H1 (cell line): ENCODE results near the gene CHSY1. TPM values are rescaled to one million over a fixed set of nuclear protein-coding genes. Genes with fewer than 3 reads are reported as not detected.

Experiments
- CTCF ChIA-PET: fragments of 300-600 bp; sonication (Branson Sonifier 250); formaldehyde crosslinking; loops from one replicate; lab custom pipeline; 2021; ENCODE audit not compliant: partially characterized antibody; lab: Charles Lee
- POLR2A ChIA-PET: fragments of 300-600 bp; sonication (Branson Sonifier 250); formaldehyde crosslinking; loops from one replicate; lab custom pipeline; 2021; ENCODE audit warnings: inconsistent platforms; ENCODE audit not compliant: partially characterized antibody; lab: Charles Lee
- DNase-seq, 2 experiments: peaks; one replicate each; pipeline versions ENCODE4 v3.0.0 to v3.0.0-alpha.2; 2010 to 2022; ENCODE audit warnings: low spot score in 2 of 2, low read depth in 1 of 2, mixed read lengths in 1 of 2
- FAIRE-seq: peaks from 2 replicates; lab custom pipeline; 2011; peaks lifted over from hg19 to GRCh38; lab: Jason Lieb, UNC
- H2AFZ ChIP-seq: 2 replicates; pipeline ENCODE4 v1.8.1; 2012; ENCODE audit warnings: low read length, inconsistent platforms
- H2AK5ac ChIP-seq: 2 replicates; pipeline ENCODE4 v1.6.1; 2013; ENCODE audit warnings: low read depth, low read length
- H2BK120ac ChIP-seq: replicated peaks from 2 replicates; pipeline ENCODE3; 2013; ENCODE audit warnings: low read depth, low read length, inconsistent platforms
- H2BK12ac ChIP-seq: 2 replicates; pipeline ENCODE4 v1.6.1; 2013; ENCODE audit warnings: low read depth, low read length
- H2BK15ac ChIP-seq: 2 replicates; pipeline ENCODE4 v1.6.1; 2013; ENCODE audit warnings: low read length
- H2BK20ac ChIP-seq: 2 replicates; pipeline ENCODE4 v1.6.1; 2013; ENCODE audit warnings: low read length
- H2BK5ac ChIP-seq: 2 replicates; pipeline ENCODE4 v1.6.1; 2013; ENCODE audit warnings: low read depth, low read length
- H3K14ac ChIP-seq: 2 replicates; pipeline ENCODE4 v1.6.1; 2013; ENCODE audit warnings: inconsistent platforms; ENCODE audit not compliant: insufficient read length
- H3K18ac ChIP-seq: 2 replicates; pipeline ENCODE4 v1.6.1; 2013; ENCODE audit warnings: low read length; ENCODE audit errors: extremely low read depth
- H3K23ac ChIP-seq: 2 replicates; pipeline ENCODE4 v1.6.1; 2013; ENCODE audit warnings: inconsistent platforms; ENCODE audit not compliant: insufficient read length
- H3K23me2 ChIP-seq: 2 replicates; pipeline ENCODE4 v1.6.1; 2013; ENCODE audit warnings: low read depth, low read length
- H3K27ac ChIP-seq: 2 replicates; pipeline ENCODE4 v1.6.1; 2011; ENCODE audit warnings: low read depth, low read length, inconsistent platforms
- H3K27me3 ChIP-seq, 4 experiments: replicated peaks in 1 of 4; 1 replicate in 1 of 4; 2 replicates in 3 of 4; pipeline versions ENCODE4 v1.6.1 to v1.8.1; 2011 to 2013; ENCODE audit warnings: low read length in 3 of 4, mild to moderate bottlenecking in 3 of 4, inconsistent platforms in 2 of 4, mixed read lengths in 2 of 4, moderate library complexity in 1 of 4; ENCODE audit not compliant: control insufficient read depth in 3 of 4, insufficient read depth in 3 of 4; ENCODE audit errors: extremely low read depth in 1 of 4
- H3K36me3 ChIP-seq, 4 experiments: 2 replicates each; pipeline versions ENCODE4 v1.6.1 to v1.8.1; 2011 to 2013; ENCODE audit warnings: mild to moderate bottlenecking in 4 of 4, low read length in 3 of 4, moderate library complexity in 2 of 4, control low read depth in 1 of 4, inconsistent platforms in 1 of 4; ENCODE audit not compliant: insufficient read depth in 4 of 4, control insufficient read depth in 2 of 4
- H3K4ac ChIP-seq: replicated peaks from 2 replicates; pipeline ENCODE3; 2013; ENCODE audit warnings: low read length, low read depth, mixed read lengths, inconsistent platforms; ENCODE audit not compliant: insufficient read length
- H3K4me1 ChIP-seq, 4 experiments: replicated peaks in 1 of 4; 1 replicate in 1 of 4; 2 replicates in 3 of 4; pipeline versions ENCODE4 v1.6.1 to v1.8.1; 2011 to 2013; ENCODE audit warnings: low read length in 3 of 4, inconsistent platforms in 2 of 4, mixed read lengths in 1 of 4; ENCODE audit not compliant: insufficient read depth in 4 of 4, control insufficient read depth in 3 of 4
- H3K4me2 ChIP-seq, 2 experiments: 2 replicates each; pipeline versions ENCODE4 v1.6.1 to v1.8.1; 2011 to 2013; ENCODE audit warnings: low read depth in 2 of 2, low read length in 2 of 2, control low read depth in 1 of 2, inconsistent platforms in 1 of 2, mild to moderate bottlenecking in 1 of 2; ENCODE audit not compliant: insufficient read depth in 1 of 2
- H3K4me3 ChIP-seq, 4 experiments: fragments of 200-600, 300-600 bp in 1 of 4; sonication (generic), shearing (Covaris generic), sonication (Bioruptor Twin) in 1 of 4; 2 replicates each; pipeline versions ENCODE4 v1.5.1 to v1.8.1; 2011 to 2016; ENCODE audit warnings: low read length in 4 of 4, low read depth in 3 of 4, control low read depth in 2 of 4, inconsistent platforms in 2 of 4, mild to moderate bottlenecking in 2 of 4, mixed read lengths in 1 of 4, moderate library complexity in 1 of 4; ENCODE audit not compliant: insufficient read depth in 2 of 4; ENCODE audit errors: extremely low read depth in 1 of 4
- H3K56ac ChIP-seq: replicated peaks from 2 replicates; pipeline ENCODE3; 2013; ENCODE audit warnings: low read depth, mild to moderate bottlenecking, mixed read lengths, low read length, inconsistent platforms; ENCODE audit not compliant: insufficient read length
- H3K79me1 ChIP-seq: 2 replicates; pipeline ENCODE4 v1.6.1; 2013; ENCODE audit warnings: low read depth, low read length, control low read depth
- H3K79me2 ChIP-seq, 2 experiments: 2 replicates each; pipeline versions ENCODE4 v1.6.1 to v1.8.1; 2012 to 2013; ENCODE audit warnings: low read length in 2 of 2, mild to moderate bottlenecking in 2 of 2, inconsistent platforms in 1 of 2; ENCODE audit not compliant: insufficient read depth in 2 of 2, control insufficient read depth in 1 of 2
- H3K9ac ChIP-seq, 4 experiments: replicated peaks in 1 of 4; 1 replicate in 1 of 4; 2 replicates in 3 of 4; pipeline versions ENCODE4 v1.6.1 to v1.8.1; 2011 to 2013; ENCODE audit warnings: low read depth in 3 of 4, low read length in 3 of 4, control low read depth in 2 of 4, mild to moderate bottlenecking in 2 of 4, moderate library complexity in 2 of 4, inconsistent platforms in 1 of 4; ENCODE audit errors: extremely low read depth in 1 of 4
- H3K9me3 ChIP-seq, 2 experiments: 2 replicates each; pipeline versions ENCODE4 v1.6.1 to v1.8.1; 2012 to 2013; ENCODE audit warnings: mild to moderate bottlenecking in 2 of 2, moderate library complexity in 2 of 2, control low read depth in 1 of 2, inconsistent platforms in 1 of 2, low read depth in 1 of 2, low read length in 1 of 2, mixed read lengths in 1 of 2; ENCODE audit not compliant: insufficient read depth in 2 of 2
- H4K20me1 ChIP-seq, 2 experiments: replicated peaks in 1 of 2; 2 replicates each; pipeline versions ENCODE3 to v1.8.1; 2011 to 2013; ENCODE audit warnings: inconsistent platforms in 2 of 2, low read length in 2 of 2, mild to moderate bottlenecking in 1 of 2; ENCODE audit not compliant: insufficient read depth in 2 of 2, control insufficient read depth in 1 of 2
- H4K5ac ChIP-seq: 2 replicates; pipeline ENCODE4 v1.6.1; 2013; ENCODE audit warnings: low read length, low read depth, mixed read lengths, inconsistent platforms; ENCODE audit not compliant: insufficient read length
- H4K8ac ChIP-seq: 2 replicates; pipeline ENCODE4 v1.8.0; 2013; ENCODE audit warnings: mild to moderate bottlenecking, moderate library complexity, low read length, inconsistent platforms; ENCODE audit not compliant: insufficient read depth; ENCODE audit errors: extremely low read depth
- H4K91ac ChIP-seq: replicated peaks from 2 replicates; pipeline ENCODE3; 2013; ENCODE audit warnings: low read length, mixed read lengths, inconsistent platforms; ENCODE audit not compliant: insufficient read length
- E2F6 ChIP-seq: IDR thresholded peaks from 2 replicates; pipeline ENCODE4 v1.6.1; 2012; ENCODE audit warnings: inconsistent platforms
- GABPA ChIP-seq: IDR thresholded peaks from 2 replicates; pipeline ENCODE4 v1.6.1; 2011; ENCODE audit warnings: mild to moderate bottlenecking, low read length, moderate library complexity, borderline replicate concordance; ENCODE audit not compliant: insufficient read depth
- HDAC6 ChIP-seq: IDR thresholded peaks from one replicate; pipeline ENCODE4 v1.7.1; 2012; ENCODE audit warnings: low read depth, mild to moderate bottlenecking, inconsistent platforms, low read length, moderate library complexity
- MAFK ChIP-seq: IDR thresholded peaks from 2 replicates; pipeline ENCODE4 v1.6.1; 2012; ENCODE audit warnings: low read depth, mild to moderate bottlenecking, improper control_type of control experiment, low read length
- MAX ChIP-seq: IDR thresholded peaks from 2 replicates; pipeline ENCODE4 v1.6.1; 2012; ENCODE audit warnings: inconsistent platforms
- RAD21 ChIP-seq, 2 experiments: IDR thresholded peaks in 1 of 2; conservative IDR thresholded peaks in 1 of 2; 2 replicates each; pipeline ENCODE4 v1.6.1; 2011; ENCODE audit warnings: low read depth in 2 of 2, low read length in 2 of 2, improper control_type of control experiment in 1 of 2, inconsistent platforms in 1 of 2, mild to moderate bottlenecking in 1 of 2, moderate library complexity in 1 of 2
- ZNF274 ChIP-seq: IDR thresholded peaks from 2 replicates; pipeline ENCODE4 v1.7.0; 2012; ENCODE audit warnings: low read length, borderline replicate concordance; ENCODE audit errors: extremely low read depth
- WGBS, 2 experiments: shearing (Covaris generic) in 1 of 2; methylation state at CpG; one replicate each; pipeline versions ENCODE4 v1.1.6 to v1.1.7; 2013 to 2015; ENCODE audit warnings: low lambda C conversion rate in 2 of 2, mixed read lengths in 2 of 2, inconsistent platforms in 1 of 2, low coverage in 1 of 2, missing lambda C conversion rate in 1 of 2; ENCODE audit not compliant: insufficient replicate concordance in 2 of 2, insufficient coverage in 1 of 2, insufficient read length in 1 of 2; ENCODE audit errors: extremely low coverage in 1 of 2, missing lambda C conversion rate in 1 of 2; 5-methylcytosine and 5-hydroxymethylcytosine counted together
- polyA plus RNA-seq, 7 experiments: library from polyadenylated mRNA; depleted of rRNA in 3 of 7; stranded (reverse) in 5 of 7; unstranded in 2 of 7; fragments of >200 nt in 5 of 7; fragments of 200-250 nt in 2 of 7; gene quantifications; 1 replicate in 5 of 7; 2 replicates in 1 of 7; 4 replicates in 1 of 7; pipeline versions ENCODE4 v1.2.1 to v1.2.3, GENCODE V29; 2011 to 2013; ENCODE audit warnings: missing spikeins in 2 of 7, mixed read lengths in 2 of 7
- total RNA-seq: library from RNA; stranded (reverse); fragmentation: NEBNext Ultra II Directional; extraction: Animal tissue kit (Norgen Biotek cat#: 25700); gene quantifications from 2 replicates; pipeline ENCODE4 v1.2.1, GENCODE V29; 2021

The CHSY1 gene
- total and polyA plus RNA-seq, 2 of the 8 experiments (the other 6 are each of a cell fraction or from before 2014, with no cell fraction given), result 24.9 to 60.7 TPM

- Histone ChIP-seq H3K56ac (no peak overlapping the region), H3K79me1 (peaks cover 16% of the 10 kb centered on the region), H3K36me3 (no peaks in the 10 kb centered on the region), H3K18ac (peak overlapping the region; percentile 38; the same call in 1 of the 2 replicates), H2AK5ac (no peak overlapping the region; the same call in 1 of the 2 replicates), H4K91ac (no peak overlapping the region), H3K79me2 (peaks cover 12 to 94% of the 10 kb centered on the region in 2 experiments), H3K9ac (no peak overlapping the region; a peak in 1 of 7 replicates), H2BK120ac (no peak overlapping the region), H2BK15ac (peak overlapping the region; percentile 75; the same call in 1 of the 2 replicates), H4K5ac (no peak overlapping the region), H2BK20ac (no peak overlapping the region), H2BK5ac (peak overlapping the region; percentile 87), H3K27me3 (no peaks in the 10 kb centered on the region), H3K4ac (no peak overlapping the region), H3K23me2 (no peaks in the 10 kb centered on the region), H3K27ac (no peak overlapping the region), H4K20me1 (peaks cover 25 to 26% of the 10 kb centered on the region in 2 experiments), H3K4me3 (no peak overlapping the region), H3K4me2 (peak overlapping the region; percentile 24 to 28; a peak in 2 of 4 replicates), H3K9me3 (no peaks in the 10 kb centered on the region), H3K14ac (no peak overlapping the region), H3K23ac (no peak overlapping the region), H3K4me1 (peaks cover 10 to 31% (median 18%) of the 10 kb centered on the region in 4 experiments), H4K8ac (no peak overlapping the region; the same call in 1 of the 2 replicates), H2BK12ac (0 out of 2 replicates have a peak overlapping the region, but pooled peaks have one; percentile 78), H2AFZ (no peak overlapping the region)
- ChIA-PET POLR2A (no interaction called here), CTCF (no interaction called here)
- WGBS, 2 experiments, result 71% methylated on average over 6 of the region's 6 CpGs; no CpG with 5 or more reads in 1 of the 2 experiments
- TF ChIP-seq GABPA, result no peak
- TF ChIP-seq E2F6, result 0 out of 2 replicates have a peak, but pooled peaks have one; percentile 25
- no peak for TF ChIP-seq RAD21 (IDR thresholded peaks at IDR 0.05 in 1 of 2, conservative IDR thresholded peaks at IDR 0.05 in 1 of 2; ENCODE audit: low read depth in 2 of 2, low read length in 2 of 2)
- peak; percentile 44 for TF ChIP-seq MAX
- no peak for TF ChIP-seq MAFK
- no peak for TF ChIP-seq HDAC6
- no peak for TF ChIP-seq ZNF274
- no peak for DNase-seq
- no peak for FAIRE-seq
Observed at GRCh38 chr15:101198800-101199199, 53.0 kb downstream of the CHSY1 start.
